Spinal cord (tissue), 10 donors: ENCODE measurements around the gene TAAR1. TPM values are rescaled to one million over a fixed set of nuclear protein-coding genes. Genes with fewer than 3 reads are reported as not detected.
"Not testable (repeated sequence)": the region's sequence is repeated elsewhere in the genome, so short reads cannot be mapped to it uniquely, and the experiment has no call there.

Source experiments
- DNase-seq, 6 donors: peaks; one replicate each; pipeline versions ENCODE4 v3.0.0 to v3.0.0-alpha.2; 2013 to 2015; ENCODE audit warnings: low spot score in 6 of 6, low read depth in 4 of 6
- H3K27ac ChIP-seq: one replicate; pipeline ENCODE4 v1.5.1; 2013; ENCODE audit warnings: low read depth, low read length, control low read depth
- H3K27me3 ChIP-seq: one replicate; pipeline ENCODE4 v1.6.1; 2013; ENCODE audit warnings: low read length; ENCODE audit not compliant: control insufficient read depth, insufficient read depth
- H3K36me3 ChIP-seq: one replicate; pipeline ENCODE4 v1.6.1; 2013; ENCODE audit warnings: low read length; ENCODE audit not compliant: control insufficient read depth, insufficient read depth
- H3K4me1 ChIP-seq: one replicate; pipeline ENCODE4 v1.6.1; 2013; ENCODE audit warnings: low read length; ENCODE audit not compliant: control insufficient read depth, insufficient read depth
- H3K4me3 ChIP-seq: one replicate; pipeline ENCODE4 v1.5.1; 2013; ENCODE audit warnings: low read depth, low read length, control low read depth
- H3K9me3 ChIP-seq: one replicate; pipeline ENCODE4 v1.6.1; 2013; ENCODE audit warnings: low read length; ENCODE audit not compliant: control insufficient read depth, insufficient read depth
- WGBS: methylation state at CpG from one replicate; pipeline ENCODE4 v1.1.5; 2013; ENCODE audit warnings: missing lambda C conversion rate; ENCODE audit not compliant: insufficient coverage; 5-methylcytosine and 5-hydroxymethylcytosine counted together
- polyA plus RNA-seq, 2 donors: library from polyadenylated mRNA; unstranded; fragments of 120-200 nt; gene quantifications; one replicate each; pipeline ENCODE4 v1.2.1, GENCODE V29; 2013; ENCODE audit not compliant: insufficient read length in 2 of 2
- total RNA-seq, 2 donors: library from RNA; depleted of rRNA in 1 of 2; stranded (reverse); fragments of 120-200 nt in 1 of 2; fragments of >200 nt in 1 of 2; gene quantifications; one replicate each; pipeline versions ENCODE4 v1.2.3 to v1.2.4, GENCODE V29; 2013 to 2014
- donor health status: healthy.

Gene TAAR1
- total and polyA plus RNA-seq, 4 donors, result not detected

DNA sequence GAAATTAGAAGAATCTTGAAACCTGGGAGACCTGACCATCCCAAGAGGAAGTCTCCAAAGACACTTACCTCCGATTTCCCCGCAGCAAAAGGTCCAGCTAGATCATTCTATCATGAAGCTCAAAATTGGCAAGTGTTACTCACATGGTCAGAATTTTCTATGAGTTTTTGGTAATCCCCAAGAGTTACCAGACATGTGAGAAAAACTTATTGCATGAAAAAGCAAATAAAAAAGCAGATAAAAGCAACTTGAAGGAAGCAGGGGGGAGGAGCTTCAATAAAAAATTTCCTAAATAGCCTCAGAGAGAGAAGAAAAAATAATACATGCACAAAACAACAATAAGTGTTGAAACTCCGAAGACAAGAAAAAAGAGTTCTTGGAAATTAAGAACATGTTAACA is 27.5 kb upstream of the TAAR1 start:
- H3K9me3 ChIP-seq, result no peaks in the 10 kb centered on the region
- H3K27me3 ChIP-seq, result no peaks in the 10 kb centered on the region
- H3K27ac ChIP-seq, result no peak overlapping the region
- H3K36me3 ChIP-seq, result no peaks in the 10 kb centered on the region
- no peak overlapping the region for H3K4me3 ChIP-seq
- DNase-seq, result no peak
- 100% methylated on average over 1 of the region's 3 CpGs for WGBS
- no peaks in the 10 kb centered on the region for H3K4me1 ChIP-seq

DNA sequence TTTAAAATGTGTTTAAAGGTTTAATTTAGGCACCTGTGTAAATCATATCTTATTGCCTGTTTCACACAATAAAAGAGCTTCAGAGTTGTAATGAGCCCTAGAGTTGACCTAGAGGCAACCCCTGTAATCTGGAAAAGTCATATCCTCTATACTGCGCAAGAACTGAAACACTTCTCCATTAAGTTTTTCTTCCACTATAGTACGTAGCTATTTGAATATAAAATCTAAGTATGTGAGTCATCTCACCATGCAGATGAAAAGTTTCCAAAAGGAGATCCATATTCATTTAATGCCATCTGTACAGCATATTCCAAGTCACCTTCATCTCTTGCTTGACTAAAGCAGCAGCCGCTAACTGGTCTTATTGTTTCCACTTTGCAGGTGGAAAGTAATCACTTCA is 26.0 kb upstream of the TAAR1 start:
- Histone ChIP-seq H3K27ac (no peak overlapping the region), H3K4me3 (no peak overlapping the region), H3K27me3 (no peaks in the 10 kb centered on the region), H3K9me3 (no peaks in the 10 kb centered on the region), H3K4me1 (no peaks in the 10 kb centered on the region), H3K36me3 (no peaks in the 10 kb centered on the region)
- no peak for DNase-seq
- no CpG with 5 or more reads among the region's 3 CpGs for WGBS

DNA sequence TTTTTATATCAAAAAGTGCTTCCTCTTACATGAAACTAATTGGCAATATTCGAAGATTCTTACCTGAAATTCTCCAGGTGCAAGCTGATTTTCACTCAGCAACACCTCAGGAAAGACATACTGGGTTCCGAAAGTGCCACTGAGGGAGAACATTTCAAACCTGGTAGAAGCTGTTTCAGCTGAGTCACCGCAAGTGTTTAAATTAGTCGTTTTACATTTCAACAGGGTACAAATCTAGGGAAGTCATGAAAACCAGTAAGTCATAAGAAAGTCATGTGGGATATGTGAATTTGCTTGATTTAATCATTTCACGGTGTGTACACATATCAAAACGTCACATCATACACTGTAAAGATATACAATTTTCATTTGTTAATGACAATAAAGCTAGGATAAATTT is 25.3 kb upstream of the TAAR1 start:
- 73% methylated on average over 2 of the region's 6 CpGs for WGBS
- Histone ChIP-seq H3K4me1 (no peaks in the 10 kb centered on the region), H3K27me3 (no peaks in the 10 kb centered on the region), H3K36me3 (no peaks in the 10 kb centered on the region), H3K4me3 (no peak overlapping the region), H3K27ac (no peak overlapping the region), H3K9me3 (no peaks in the 10 kb centered on the region)
- no peak for DNase-seq

DNA sequence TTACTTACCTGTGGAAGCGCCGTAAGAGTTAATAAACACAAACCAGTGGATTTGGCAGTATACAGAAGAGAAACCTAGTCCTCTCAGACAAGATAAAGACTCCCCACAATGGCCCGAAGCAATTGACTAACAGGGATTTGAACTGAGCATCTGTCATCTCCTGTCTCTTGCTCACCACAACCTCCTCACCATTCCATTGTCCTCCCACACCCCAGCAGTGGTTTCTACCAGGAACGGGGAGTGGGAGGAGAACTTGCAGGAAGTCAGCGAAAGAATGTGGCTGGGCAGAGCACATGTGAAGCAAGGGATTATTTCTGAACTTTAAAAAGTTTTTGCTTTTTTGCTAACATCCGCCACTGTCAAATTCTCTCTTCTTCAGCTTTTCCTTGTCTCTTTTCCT is 24.6 kb upstream of the TAAR1 start:
- Histone ChIP-seq H3K9me3 (no peaks in the 10 kb centered on the region), H3K36me3 (no peaks in the 10 kb centered on the region), H3K27ac (no peak overlapping the region), H3K4me1 (no peaks in the 10 kb centered on the region), H3K4me3 (no peak overlapping the region), H3K27me3 (no peaks in the 10 kb centered on the region)
- DNase-seq, result no peak
- 100% methylated on average over 1 of the region's 6 CpGs for WGBS

DNA sequence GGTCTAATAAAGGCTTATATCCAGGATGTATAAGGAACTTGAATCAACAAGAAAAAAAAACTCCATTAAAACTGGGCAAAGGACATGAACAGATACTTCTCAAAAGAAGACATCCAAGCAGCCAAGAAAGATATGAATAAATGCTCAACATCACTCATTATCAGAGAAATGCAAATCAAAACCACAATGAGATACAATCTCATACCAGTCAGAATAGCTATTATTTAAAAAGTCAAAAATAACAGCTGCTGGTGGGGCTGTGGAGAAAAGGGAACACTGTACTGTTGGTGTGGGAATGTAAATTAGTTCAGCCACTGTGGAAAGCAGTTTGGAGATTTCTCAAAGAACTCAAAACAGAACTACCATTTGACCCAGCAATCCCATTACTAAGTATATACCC is 20.1 kb upstream of the TAAR1 start:
- H3K36me3 ChIP-seq, H3K4me1 ChIP-seq, H3K9me3 ChIP-seq, H3K27ac ChIP-seq, DNase-seq, H3K27me3 ChIP-seq, H3K4me3 ChIP-seq: not testable (repeated sequence)

DNA sequence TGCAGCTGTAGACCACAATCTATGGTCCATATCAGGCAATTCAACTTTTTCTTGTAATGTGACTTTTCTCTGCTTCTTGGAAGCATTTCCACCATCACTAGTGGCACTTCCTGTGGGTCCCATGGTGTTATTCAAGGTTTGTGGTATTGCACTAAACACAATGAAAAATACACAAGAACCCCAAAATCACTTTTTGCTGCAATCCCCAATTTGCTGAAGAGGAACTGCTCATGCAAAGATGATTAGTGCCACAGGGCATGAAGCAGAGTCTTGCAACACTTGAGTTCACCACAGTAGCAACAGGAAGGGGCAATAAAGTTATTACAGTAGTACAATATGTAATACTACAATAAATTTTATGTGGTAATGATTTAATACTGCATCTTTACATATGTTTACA is 16.8 kb upstream of the TAAR1 start:
- Histone ChIP-seq H3K4me3 (no peak overlapping the region), H3K9me3 (no peaks in the 10 kb centered on the region), H3K4me1 (no peaks in the 10 kb centered on the region), H3K36me3 (no peaks in the 10 kb centered on the region), H3K27me3 (no peaks in the 10 kb centered on the region), H3K27ac (no peak overlapping the region)
- no peak for DNase-seq

DNA sequence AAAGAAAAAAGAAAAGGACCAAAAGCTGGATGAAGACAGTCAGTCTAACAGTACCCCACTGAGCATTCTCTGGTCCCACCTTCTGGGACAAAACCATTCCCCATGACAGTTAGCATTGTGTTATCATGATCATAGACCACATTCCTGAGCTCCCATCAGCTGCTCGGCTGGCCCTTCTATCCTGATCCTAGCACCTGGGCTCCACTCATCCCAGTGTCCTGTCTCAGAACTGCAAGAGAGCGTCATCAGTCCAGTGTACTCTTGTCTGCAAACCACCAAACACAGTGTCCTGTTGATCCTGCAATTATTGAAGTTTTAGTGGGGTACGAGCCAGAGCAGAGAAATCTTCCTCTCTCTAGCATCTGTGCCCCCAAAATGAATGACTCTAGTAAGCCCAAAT is 16.0 kb upstream of the TAAR1 start:
- no peaks in the 10 kb centered on the region for H3K4me1 ChIP-seq
- no peaks in the 10 kb centered on the region for H3K36me3 ChIP-seq
- H3K4me3 ChIP-seq, result no peak overlapping the region
- no peaks in the 10 kb centered on the region for H3K9me3 ChIP-seq
- DNase-seq, result no peak
- 78% methylated on average over 1 of the region's 3 CpGs for WGBS
- no peaks in the 10 kb centered on the region for H3K27me3 ChIP-seq
- H3K27ac ChIP-seq, result no peak overlapping the region

DNA sequence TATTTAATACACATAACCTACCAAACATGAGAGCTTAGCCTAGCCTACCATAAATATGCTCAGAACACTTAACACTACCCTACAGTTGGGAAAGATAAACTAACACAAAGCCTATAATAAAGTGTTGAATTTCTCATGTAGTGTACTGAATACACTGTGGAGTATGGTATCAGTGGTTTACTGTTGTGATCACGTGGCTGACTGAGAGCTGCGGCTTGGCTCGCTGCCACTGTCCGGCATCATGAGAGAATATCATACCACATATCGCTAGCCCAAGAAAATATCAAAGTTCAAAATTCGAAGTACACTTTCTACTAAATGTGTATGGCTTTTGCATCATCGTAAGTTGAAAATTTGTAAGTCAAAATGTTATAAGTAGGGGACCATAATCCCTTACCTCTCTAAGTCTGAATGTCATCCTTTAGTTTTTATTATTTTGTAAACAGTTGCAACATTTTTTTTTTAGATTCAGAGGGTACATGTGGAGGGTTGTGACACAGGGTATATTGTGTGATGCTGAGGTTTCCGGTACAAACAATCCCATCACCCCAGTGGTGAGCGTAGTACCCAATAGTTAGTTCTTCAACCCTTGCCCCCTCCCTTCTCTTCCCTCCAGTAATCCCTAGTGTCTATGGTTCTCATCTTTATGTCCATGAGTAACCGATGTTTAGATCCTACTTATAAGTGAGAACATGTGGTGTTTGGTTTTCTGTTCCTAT is 14.6 kb upstream of the TAAR1 start:
- Histone ChIP-seq H3K27ac (no peak overlapping the region), H3K4me3 (no peak overlapping the region), H3K9me3 (no peaks in the 10 kb centered on the region), H3K4me1 (no peaks in the 10 kb centered on the region), H3K27me3 (no peaks in the 10 kb centered on the region), H3K36me3 (no peaks in the 10 kb centered on the region)
- no peak for DNase-seq
- no CpG with 5 or more reads among the region's 10 CpGs for WGBS

DNA sequence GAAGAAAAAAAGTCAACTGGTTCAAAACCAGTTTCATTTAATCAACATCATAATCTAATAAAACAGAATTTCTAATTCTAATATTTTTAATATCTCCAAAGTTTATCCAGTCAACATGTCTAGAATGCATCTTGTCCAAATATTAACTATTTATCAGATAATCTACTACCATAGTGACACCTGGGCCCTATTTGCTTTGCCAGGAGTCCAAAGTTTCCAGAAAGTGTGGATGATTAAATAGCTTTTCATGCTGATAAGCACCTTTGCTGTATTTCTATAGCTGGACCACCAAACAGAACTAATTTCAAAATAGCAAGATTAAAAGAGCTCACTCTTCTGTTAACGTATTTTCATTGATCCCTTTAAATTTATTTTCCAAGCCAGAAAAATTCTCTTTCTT is 12.3 kb upstream of the TAAR1 start:
- H3K4me3 ChIP-seq, result no peak overlapping the region
- H3K27ac ChIP-seq, result no peak overlapping the region
- WGBS, result no CpG with 5 or more reads among the region's 1 CpG
- H3K36me3 ChIP-seq, result no peaks in the 10 kb centered on the region
- H3K27me3 ChIP-seq, result no peaks in the 10 kb centered on the region
- H3K9me3 ChIP-seq, result no peaks in the 10 kb centered on the region
- no peak for DNase-seq
- H3K4me1 ChIP-seq, result no peaks in the 10 kb centered on the region

DNA sequence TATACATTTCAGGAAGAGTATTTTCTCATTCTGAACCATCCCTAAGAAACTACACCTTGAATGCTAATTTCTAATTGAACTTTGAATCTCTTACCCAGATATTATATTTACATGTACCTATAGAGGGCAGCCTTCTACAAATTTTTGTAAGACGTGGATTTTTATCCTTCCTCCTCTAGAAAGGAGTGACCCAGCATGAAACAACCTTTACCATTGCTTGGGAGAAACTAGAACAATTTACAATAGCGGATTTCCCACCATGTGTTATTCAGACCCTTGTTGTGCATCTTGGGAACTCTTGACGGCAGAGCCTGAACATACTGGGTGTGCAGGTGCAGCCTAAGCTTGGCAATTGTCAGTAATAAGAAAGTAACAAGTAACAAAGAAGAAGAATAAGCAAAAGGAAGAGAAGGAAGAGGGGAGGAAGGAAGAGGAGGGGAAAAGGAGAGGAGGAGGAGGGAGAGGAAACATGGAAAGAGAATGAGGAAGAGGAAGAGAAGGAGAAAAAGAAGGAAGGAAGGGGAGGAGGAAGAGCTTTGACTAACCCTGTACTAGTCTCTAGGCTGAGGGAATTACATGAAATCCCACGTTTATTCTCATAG is 10.8 kb upstream of the TAAR1 start:
- H3K4me3 ChIP-seq, result no peak overlapping the region
- peak in 3 of 6 donors; percentile 4 to 59 (median 41) for DNase-seq
- no peaks in the 10 kb centered on the region for H3K36me3 ChIP-seq
- H3K9me3 ChIP-seq, result no peaks in the 10 kb centered on the region
- no peaks in the 10 kb centered on the region for H3K4me1 ChIP-seq
- no peaks in the 10 kb centered on the region for H3K27me3 ChIP-seq
- 19% methylated on average over 2 of the region's 4 CpGs for WGBS
- H3K27ac ChIP-seq, result no peak overlapping the region
